GM23248 (cell line): Measurements from ENCODE around the gene RAB4A. TPM values are rescaled to one million over a fixed set of nuclear protein-coding genes. Genes with fewer than 3 reads are reported as not detected.

Source experiments
- DNase-seq: peaks from one replicate; pipeline ENCODE4 v3.0.0-alpha.2; 2015
- H2AFZ ChIP-seq: fragments of 200-600 bp; sonication (generic); 2 replicates; pipeline ENCODE4 v1.6.1; 2016; ENCODE audit warnings: antibody characterized with exemption
- H3F3A ChIP-seq: fragments of 200-600 bp; sonication (generic); 2 replicates; pipeline ENCODE4 v1.6.1; 2016; ENCODE audit warnings: mild to moderate bottlenecking, antibody characterized with exemption, mixed run types; ENCODE audit not compliant: insufficient read depth
- H3K27ac ChIP-seq: fragments of 200-600 bp; sonication (generic); 2 replicates; pipeline ENCODE4 v1.5.1; 2016; ENCODE audit warnings: mild to moderate bottlenecking
- H3K27me3 ChIP-seq: fragments of 200-600 bp; sonication (generic); replicated peaks from 2 replicates; pipeline ENCODE4 v1.6.1; 2016; ENCODE audit warnings: mild to moderate bottlenecking; ENCODE audit not compliant: insufficient read depth
- H3K36me3 ChIP-seq: fragments of 200-600 bp; sonication (generic); 2 replicates; pipeline ENCODE4 v1.6.1; 2016; ENCODE audit warnings: low read depth, mild to moderate bottlenecking
- H3K4me1 ChIP-seq: fragments of 200-600 bp; sonication (generic); 2 replicates; pipeline ENCODE4 v1.6.1; 2016; ENCODE audit warnings: mild to moderate bottlenecking; ENCODE audit not compliant: insufficient read depth
- H3K4me2 ChIP-seq: fragments of 200-600 bp; sonication (generic); one replicate; pipeline ENCODE4 v1.6.1; 2016; ENCODE audit warnings: mild to moderate bottlenecking; ENCODE audit not compliant: unreplicated experiment
- H3K4me3 ChIP-seq: fragments of 200-600 bp; sonication (generic); 2 replicates; pipeline ENCODE4 v1.5.1; 2016; ENCODE audit warnings: mild to moderate bottlenecking
- H3K79me2 ChIP-seq: fragments of 200-600 bp; sonication (generic); 2 replicates; pipeline ENCODE4 v1.6.1; 2016; ENCODE audit warnings: mild to moderate bottlenecking; ENCODE audit not compliant: insufficient read depth
- H3K9ac ChIP-seq: fragments of 200-600 bp; sonication (generic); 2 replicates; pipeline ENCODE4 v1.6.1; 2016; ENCODE audit warnings: mild to moderate bottlenecking
- H3K9me2 ChIP-seq: fragments of 200-600 bp; sonication (generic); 2 replicates; pipeline ENCODE4 v1.6.1; 2016; ENCODE audit warnings: mixed run types, mild to moderate bottlenecking, moderate library complexity; ENCODE audit not compliant: insufficient read depth
- H3K9me3 ChIP-seq: fragments of 200-600 bp; sonication (generic); one replicate; pipeline ENCODE4 v1.6.1; 2017; ENCODE audit warnings: low read depth
- H4K20me1 ChIP-seq: fragments of 200-600 bp; sonication (generic); 2 replicates; pipeline ENCODE4 v1.6.0; 2016; ENCODE audit not compliant: insufficient read depth
- EZH2 ChIP-seq: fragments of 200-600 bp; sonication (generic); IDR thresholded peaks from 2 replicates; pipeline ENCODE4 v1.6.1; 2018; ENCODE audit warnings: antibody characterized with exemption, mild to moderate bottlenecking; ENCODE audit not compliant: insufficient read depth, poor library complexity, severe bottlenecking
- EZH2phosphoT487 ChIP-seq: fragments of 200-600 bp; sonication (generic); IDR thresholded peaks from 2 replicates; pipeline ENCODE4 v1.6.1; 2018; ENCODE audit warnings: antibody characterized with exemption, moderate library complexity, mild to moderate bottlenecking, low read depth; ENCODE audit not compliant: insufficient read depth
- WGBS, 2 experiments: methylation state at CpG; one replicate each; pipeline ENCODE4 v1.1.6; 2015 to 2017; ENCODE audit warnings: low lambda C conversion rate in 2 of 2, low coverage in 1 of 2; ENCODE audit errors: missing lambda C conversion rate in 2 of 2; 5-methylcytosine and 5-hydroxymethylcytosine counted together
- in situ Hi-C: fragments of 300-500 bp; cut with MboI; formaldehyde crosslinking; loops from 2 replicates; pipeline ENCODE4 v1.15.0; 2020
- polyA plus RNA-seq: library from polyadenylated mRNA; unstranded; fragments of >200 nt; fragmentation: Nextera tagmentation; extraction: Ambion mirVana; gene quantifications from 2 replicates; pipeline ENCODE4 v1.2.1, GENCODE V29; 2016
- total RNA-seq: library from RNA; depleted of rRNA; stranded (reverse); fragments of >200 nt; shearing (Covaris generic); gene quantifications from 2 replicates; pipeline ENCODE4 v1.2.3, GENCODE V29; 2014

RAB4A gene
- total and polyA plus RNA-seq, 2 experiments from 2014 or later: 43.4 to 47.2 TPM

GRCh38 chr1:229263254-229263653 lies 7.7 kb upstream of the RAB4A start:
- no peaks in the 10 kb centered on the region for H3K79me2 ChIP-seq
- in situ Hi-C loops: no loop called here
- no peak overlapping the region for H3K27ac ChIP-seq
- H4K20me1 ChIP-seq: no peaks in the 10 kb centered on the region
- no peaks in the 10 kb centered on the region for H3K27me3 ChIP-seq
- no peak overlapping the region for H3K9ac ChIP-seq
- no peaks in the 10 kb centered on the region for H3K9me3 ChIP-seq
- no peak overlapping the region for H3K4me3 ChIP-seq
- H2AFZ ChIP-seq: no peak overlapping the region
- no peaks in the 10 kb centered on the region for H3K9me2 ChIP-seq
- no peaks in the 10 kb centered on the region for H3K4me1 ChIP-seq
- TF ChIP-seq EZH2phosphoT487 (no peak), EZH2 (no peak)
- no peak for DNase-seq
- H3K36me3 ChIP-seq: no peaks in the 10 kb centered on the region
- H3K4me2 ChIP-seq: no peak overlapping the region
- H3F3A ChIP-seq: no peaks in the 10 kb centered on the region

GRCh38 chr1:229264068-229264467 lies 6.8 kb upstream of the RAB4A start:
- in situ Hi-C loops: no loop called here
- Histone ChIP-seq H3K9me2 (no peaks in the 10 kb centered on the region), H3K27ac (no peak overlapping the region), H4K20me1 (no peaks in the 10 kb centered on the region), H3F3A (peaks cover 4% of the 10 kb centered on the region), H3K9ac (no peak overlapping the region), H3K27me3 (no peaks in the 10 kb centered on the region), H3K4me3 (no peak overlapping the region), H2AFZ (no peak overlapping the region), H3K4me2 (no peak overlapping the region), H3K79me2 (no peaks in the 10 kb centered on the region), H3K4me1 (no peaks in the 10 kb centered on the region), H3K36me3 (no peaks in the 10 kb centered on the region), H3K9me3 (no peaks in the 10 kb centered on the region)
- TF ChIP-seq EZH2phosphoT487 (no peak), EZH2 (no peak)
- no peak for DNase-seq
- 92 to 97% methylated on average over 7 of the region's 7 CpGs for WGBS, 2 experiments

- TF ChIP-seq EZH2 (no peak), EZH2phosphoT487 (no peak)
- Histone ChIP-seq H3K9me3 (no peaks in the 10 kb centered on the region), H3K27me3 (no peaks in the 10 kb centered on the region), H3K4me1 (no peaks in the 10 kb centered on the region), H3F3A (peaks cover 8% of the 10 kb centered on the region), H2AFZ (no peak overlapping the region), H3K27ac (no peak overlapping the region), H3K4me3 (no peak overlapping the region), H3K4me2 (no peak overlapping the region), H3K79me2 (no peaks in the 10 kb centered on the region), H4K20me1 (no peaks in the 10 kb centered on the region), H3K9ac (no peak overlapping the region), H3K36me3 (no peaks in the 10 kb centered on the region), H3K9me2 (no peaks in the 10 kb centered on the region)
- 94 to 96% methylated on average over 5 of the region's 5 CpGs for WGBS, 2 experiments
- peak; percentile 20 for DNase-seq
- in situ Hi-C loops: no loop called here
Observed at GRCh38 chr1:229264487-229264886, 6.4 kb upstream of the RAB4A start.

GRCh38 chr1:229266274-229266673 lies 4.6 kb upstream of the RAB4A start:
- Histone ChIP-seq H3F3A (peaks cover 18% of the 10 kb centered on the region), H2AFZ (no peak overlapping the region), H3K4me1 (no peaks in the 10 kb centered on the region), H3K36me3 (no peaks in the 10 kb centered on the region), H3K4me2 (no peak overlapping the region), H3K9ac (no peak overlapping the region), H3K27ac (no peak overlapping the region), H3K27me3 (no peaks in the 10 kb centered on the region), H3K79me2 (no peaks in the 10 kb centered on the region), H3K4me3 (no peak overlapping the region), H4K20me1 (no peaks in the 10 kb centered on the region), H3K9me3 (no peaks in the 10 kb centered on the region), H3K9me2 (no peaks in the 10 kb centered on the region)
- in situ Hi-C loops: no loop called here
- DNase-seq: no peak
- TF ChIP-seq EZH2 (no peak), EZH2phosphoT487 (no peak)
- 84% methylated on average over 3 of the region's 3 CpGs for WGBS, 2 experiments

GRCh38 chr1:229266832-229267500 lies 3.9 kb upstream of the RAB4A start:
- in situ Hi-C loops: no loop called here
- H3K27ac ChIP-seq: no peak overlapping the region
- no peaks in the 10 kb centered on the region for H3K9me2 ChIP-seq
- no peaks in the 10 kb centered on the region for H3K27me3 ChIP-seq
- no peak overlapping the region for H3K4me3 ChIP-seq
- H3K4me1 ChIP-seq: no peaks in the 10 kb centered on the region
- H3K4me2 ChIP-seq: no peak overlapping the region
- DNase-seq: no peak
- H3K9ac ChIP-seq: no peak overlapping the region
- TF ChIP-seq EZH2phosphoT487 (no peak), EZH2 (no peak)
- H3K79me2 ChIP-seq: peaks cover 4% of the 10 kb centered on the region
- 87 to 89% methylated on average over 2 of the region's 2 CpGs for WGBS, 2 experiments
- no peak overlapping the region for H2AFZ ChIP-seq
- H3K36me3 ChIP-seq: no peaks in the 10 kb centered on the region
- peaks cover 22% of the 10 kb centered on the region for H3F3A ChIP-seq
- H4K20me1 ChIP-seq: no peaks in the 10 kb centered on the region
- H3K9me3 ChIP-seq: no peaks in the 10 kb centered on the region
